OCI-LY7 (cell line): ENCODE data around the gene STK32C. TPM values are rescaled to one million over a fixed set of nuclear protein-coding genes. Genes with fewer than 3 reads are reported as not detected.

ENCODE experiments used
- BruUV-seq: library from RNA; stranded (reverse); fragments of 400-500 nt; replicated peaks from 2 replicates; lab custom pipeline; 2021; lab: Mats Ljungman, UMichigan
- CTCF ChIA-PET: fragments of 300-600 bp; sonication (Branson Sonifier 250); formaldehyde crosslinking; loops from one replicate; lab custom pipeline; 2022; ENCODE audit warnings: antibody characterized with exemption; ENCODE audit not compliant: unreplicated experiment; lab: Charles Lee
- POLR2A ChIA-PET: fragments of 300-600 bp; sonication (Branson Sonifier 250); formaldehyde crosslinking; loops from one replicate; lab custom pipeline; 2022; ENCODE audit warnings: antibody characterized with exemption; lab: Charles Lee
- DNase-seq: peaks from one replicate; pipeline ENCODE4 v3.0.0-alpha.2; 2015; ENCODE audit warnings: low spot score
- H2AFZ ChIP-seq: fragments of 200-600 bp; sonication (generic), shearing (Covaris generic); 2 replicates; pipeline ENCODE4 v1.6.1; 2014; ENCODE audit warnings: mild to moderate bottlenecking, antibody characterized with exemption, low read length, moderate library complexity
- H3K27ac ChIP-seq: fragments of 200-600 bp; sonication (generic); 2 replicates; pipeline ENCODE4 v1.5.1; 2014; ENCODE audit warnings: mixed run types, low read depth, mild to moderate bottlenecking, moderate library complexity, low read length, inconsistent platforms; ENCODE audit not compliant: poor library complexity, severe bottlenecking
- H3K36me3 ChIP-seq: fragments of 200-600 bp; sonication (generic); 2 replicates; pipeline ENCODE4 v1.6.1; 2014; ENCODE audit warnings: mild to moderate bottlenecking, antibody characterized with exemption, low read length, moderate library complexity, mixed read lengths; ENCODE audit not compliant: insufficient read depth
- H3K4me1 ChIP-seq: fragments of 200-600 bp; sonication (generic); 2 replicates; pipeline ENCODE4 v1.5.1; 2014; ENCODE audit warnings: mild to moderate bottlenecking, low read length; ENCODE audit not compliant: insufficient read depth, poor library complexity, severe bottlenecking
- H3K4me2 ChIP-seq: fragments of 200-600 bp; sonication (generic); 2 replicates; pipeline ENCODE4 v1.6.1; 2014; ENCODE audit warnings: mild to moderate bottlenecking, low read length
- H3K4me3 ChIP-seq: fragments of 200-600 bp; sonication (generic); 2 replicates; pipeline ENCODE4 v1.5.1; 2014; ENCODE audit warnings: mild to moderate bottlenecking, low read depth, low read length; ENCODE audit not compliant: poor library complexity, severe bottlenecking
- H3K79me2 ChIP-seq: fragments of 200-600 bp; sonication (generic); 2 replicates; pipeline ENCODE4 v1.6.1; 2016; ENCODE audit warnings: low read depth, mild to moderate bottlenecking, low read length, moderate library complexity, mixed read lengths; ENCODE audit not compliant: insufficient read depth
- H3K9me2 ChIP-seq: fragments of 200-600 bp; sonication (generic); 2 replicates; pipeline ENCODE4 v1.6.1; 2016; ENCODE audit warnings: mild to moderate bottlenecking, low read length, mixed read lengths; ENCODE audit not compliant: insufficient read depth
- H3K9me3 ChIP-seq: fragments of 200-600 bp; sonication (generic); 2 replicates; pipeline ENCODE4 v1.6.1; 2014; ENCODE audit warnings: mild to moderate bottlenecking, mixed run types, low read length, mixed read lengths
- H4K20me1 ChIP-seq: fragments of 200-600 bp; sonication (generic); 2 replicates; pipeline ENCODE4 v1.6.1; 2014; ENCODE audit warnings: mild to moderate bottlenecking, antibody characterized with exemption, low read length, moderate library complexity, mixed read lengths; ENCODE audit not compliant: insufficient read depth
- CTCF ChIP-seq: fragments of 200-600 bp; sonication (generic); conservative IDR thresholded peaks from 2 replicates; pipeline ENCODE4 v1.5.1; 2014; ENCODE audit warnings: mild to moderate bottlenecking, antibody characterized with exemption, low read length, moderate library complexity, mixed read lengths
- EZH2phosphoT487 ChIP-seq: fragments of 200-600 bp; sonication (generic); IDR thresholded peaks from 2 replicates; pipeline ENCODE4 v1.6.1; 2018; ENCODE audit warnings: low read depth, borderline replicate concordance, mild to moderate bottlenecking, mixed run types, antibody characterized with exemption, low read length, moderate library complexity, mixed read lengths
- intact Hi-C: fragments of 100-400 bp; cut with micrococcal nuclease; formaldehyde crosslinking; loops from one replicate; pipeline ENCODE4 v1.10.0; 2022; ENCODE audit not compliant: unreplicated experiment
- total RNA-seq, 2 experiments: library from RNA; depleted of rRNA in 1 of 2; stranded (reverse); fragments of >200 nt in 1 of 2; shearing (Covaris generic) in 1 of 2; gene quantifications; 2 replicates each; pipeline ENCODE4 v1.2.3, GENCODE V29; 2014 to 2022

STK32C gene
- total RNA-seq, 2 experiments from 2014 or later, result 13.1 to 30.4 TPM

GRCh38 chr10:132326344-132326889 is 18.7 kb upstream of the STK32C start:
- no peak for TF ChIP-seq CTCF
- TF ChIP-seq EZH2phosphoT487, result no peak
- Histone ChIP-seq H3K4me1 (peaks cover 12% of the 10 kb centered on the region), H3K4me3 (no peak overlapping the region), H3K36me3 (peaks cover 51% of the 10 kb centered on the region), H3K27ac (no peak overlapping the region), H3K9me3 (no peaks in the 10 kb centered on the region), H3K4me2 (no peak overlapping the region), H4K20me1 (peaks cover 9% of the 10 kb centered on the region), H3K79me2 (peaks cover 49% of the 10 kb centered on the region), H3K9me2 (no peaks in the 10 kb centered on the region), H2AFZ (no peak overlapping the region)
- CTCF ChIA-PET, result no interaction called here
- no peak for DNase-seq
- BruUV-seq, result no TSS peak
- intact Hi-C loops, result no loop called here
- POLR2A ChIA-PET, result interaction anchor here (1.2 kb wide), 1 partner anchor 11 kb away, joined by 3 read pairs; no protein-coding TSS in a partner anchor

DNA sequence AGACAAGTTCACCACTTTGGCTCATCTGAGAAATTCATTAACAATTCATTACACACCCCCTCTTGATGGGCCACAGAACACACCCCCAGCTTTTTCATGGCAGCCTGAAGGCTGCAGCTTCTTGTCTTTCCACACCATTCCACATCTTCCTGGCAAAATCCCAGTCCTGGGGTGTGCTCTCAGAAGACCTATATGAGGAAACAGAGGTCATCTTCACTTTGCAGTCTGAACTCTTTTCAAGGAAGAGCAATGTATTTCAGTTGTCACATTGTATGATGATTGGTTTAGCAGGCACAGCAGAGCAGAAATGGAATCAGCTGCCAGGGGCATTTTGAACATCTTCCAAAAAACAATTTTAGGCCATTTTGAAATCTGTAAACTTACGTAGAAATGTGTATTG is 16.4 kb upstream of the STK32C start:
- no peaks in the 10 kb centered on the region for H3K9me3 ChIP-seq
- BruUV-seq, result no TSS peak
- H3K4me2 ChIP-seq, result no peak overlapping the region
- H2AFZ ChIP-seq, result no peak overlapping the region
- peaks cover 41% of the 10 kb centered on the region for H3K36me3 ChIP-seq
- no peak overlapping the region for H3K27ac ChIP-seq
- intact Hi-C loops, result no loop called here
- TF ChIP-seq EZH2phosphoT487, result no peak
- TF ChIP-seq CTCF, result no peak
- H3K79me2 ChIP-seq, result peaks cover 26% of the 10 kb centered on the region
- ChIA-PET POLR2A (no interaction called here), CTCF (no interaction called here)
- no peak for DNase-seq
- H3K9me2 ChIP-seq, result no peaks in the 10 kb centered on the region
- H4K20me1 ChIP-seq, result no peaks in the 10 kb centered on the region
- H3K4me3 ChIP-seq, result no peak overlapping the region
- peaks cover 7% of the 10 kb centered on the region for H3K4me1 ChIP-seq

DNA sequence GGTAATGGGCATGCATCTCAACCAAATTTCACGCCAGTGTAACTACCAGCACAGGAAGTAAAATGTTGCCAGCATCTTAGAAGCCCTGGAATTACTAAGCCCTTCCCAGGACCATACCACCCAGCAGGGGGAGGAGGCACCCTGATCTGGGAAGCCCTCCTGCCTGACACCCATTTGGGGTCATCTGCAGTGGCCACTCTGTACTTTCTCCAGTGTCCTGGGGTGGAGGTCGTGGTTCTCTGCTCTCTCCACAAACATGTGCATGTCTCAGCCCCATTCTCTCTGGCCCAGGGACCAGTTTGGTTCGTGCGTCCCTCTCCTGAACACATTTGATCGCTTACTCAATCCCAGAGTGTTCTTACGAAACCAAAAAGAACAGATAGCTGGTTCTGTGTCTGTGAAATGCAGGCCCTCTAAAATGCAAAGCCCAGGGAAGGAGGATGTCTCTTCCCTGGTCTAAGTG is 14.9 kb upstream of the STK32C start:
- H3K9me3 ChIP-seq, result no peaks in the 10 kb centered on the region
- no peak for DNase-seq
- no peak overlapping the region for H3K4me2 ChIP-seq
- TF ChIP-seq CTCF, result no peak
- TF ChIP-seq EZH2phosphoT487, result no peak
- peaks cover 27% of the 10 kb centered on the region for H3K36me3 ChIP-seq
- H3K27ac ChIP-seq, result no peak overlapping the region
- BruUV-seq, result no TSS peak
- H3K79me2 ChIP-seq, result peaks cover 11% of the 10 kb centered on the region; the same call in 1 of the 2 replicates
- ChIA-PET POLR2A (no interaction called here), CTCF (no interaction called here)
- no peaks in the 10 kb centered on the region for H3K4me1 ChIP-seq
- H2AFZ ChIP-seq, result no peak overlapping the region
- intact Hi-C loops, result no loop called here
- H3K4me3 ChIP-seq, result no peak overlapping the region
- H3K9me2 ChIP-seq, result no peaks in the 10 kb centered on the region
- H4K20me1 ChIP-seq, result no peaks in the 10 kb centered on the region
